Kidney epithelial cell (primary cell): ENCODE data around the gene RPS14. TPM values are rescaled to one million over a fixed set of nuclear protein-coding genes. Genes with fewer than 3 reads are reported as not detected.

Experiments used
- DNase-seq: peaks from one replicate; pipeline ENCODE4 v3.0.0-alpha.2; 2010; ENCODE audit warnings: low read depth
- H3K27me3 ChIP-seq: 2 replicates; pipeline ENCODE4 v1.6.0; 2011; ENCODE audit warnings: low read length; ENCODE audit not compliant: control insufficient read depth, insufficient read depth
- H3K36me3 ChIP-seq: 2 replicates; pipeline ENCODE4 v1.5.1; 2011; ENCODE audit warnings: low read length; ENCODE audit not compliant: control insufficient read depth, insufficient read depth
- H3K4me3 ChIP-seq: 2 replicates; pipeline ENCODE4 v1.5.1; 2011; ENCODE audit warnings: low read depth, mild to moderate bottlenecking, control low read depth, low read length
- total RNA-seq: library from RNA; depleted of rRNA; stranded (reverse); fragments of >200 nt; gene quantifications from 2 replicates; pipeline ENCODE4 v1.2.3, GENCODE V29; 2015
- TF ChIP-seq, protein P1 (sequence below): IDR thresholded peaks from 2 replicates; pipeline ENCODE4 v1.5.1; 2011; ENCODE audit warnings: mild to moderate bottlenecking, moderate library complexity, low read length, control low read depth, inconsistent platforms; ENCODE audit not compliant: insufficient read depth, poor library complexity, severe bottlenecking

The RPS14 gene
- total RNA-seq, 1 donor from 2014 or later = 3,855 TPM

DNA sequence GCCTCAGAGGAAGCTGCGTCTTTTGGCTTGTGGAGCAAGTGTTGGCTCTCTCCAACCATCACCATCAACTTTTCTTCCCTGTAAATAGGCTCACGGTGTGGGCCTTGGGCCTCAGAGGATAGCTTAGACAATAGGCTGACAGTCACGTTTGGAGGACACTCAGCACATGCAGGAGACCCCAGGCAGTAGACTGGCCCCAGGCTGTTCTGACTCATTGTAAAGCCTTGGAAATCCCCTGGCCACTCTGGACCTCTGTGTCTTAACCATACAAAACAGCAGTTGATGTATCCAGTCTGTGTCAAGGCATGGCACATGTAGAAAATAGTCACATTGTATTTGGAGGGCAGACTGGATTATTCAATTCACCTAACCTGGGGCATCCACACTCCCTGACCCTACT lies 55.4 kb downstream of the RPS14 start:
- H3K36me3 ChIP-seq = peaks cover 9% of the 10 kb centered on the region
- DNase-seq = no peak
- no peak overlapping the region for H3K4me3 ChIP-seq
- TF ChIP-seq, protein P1, sequence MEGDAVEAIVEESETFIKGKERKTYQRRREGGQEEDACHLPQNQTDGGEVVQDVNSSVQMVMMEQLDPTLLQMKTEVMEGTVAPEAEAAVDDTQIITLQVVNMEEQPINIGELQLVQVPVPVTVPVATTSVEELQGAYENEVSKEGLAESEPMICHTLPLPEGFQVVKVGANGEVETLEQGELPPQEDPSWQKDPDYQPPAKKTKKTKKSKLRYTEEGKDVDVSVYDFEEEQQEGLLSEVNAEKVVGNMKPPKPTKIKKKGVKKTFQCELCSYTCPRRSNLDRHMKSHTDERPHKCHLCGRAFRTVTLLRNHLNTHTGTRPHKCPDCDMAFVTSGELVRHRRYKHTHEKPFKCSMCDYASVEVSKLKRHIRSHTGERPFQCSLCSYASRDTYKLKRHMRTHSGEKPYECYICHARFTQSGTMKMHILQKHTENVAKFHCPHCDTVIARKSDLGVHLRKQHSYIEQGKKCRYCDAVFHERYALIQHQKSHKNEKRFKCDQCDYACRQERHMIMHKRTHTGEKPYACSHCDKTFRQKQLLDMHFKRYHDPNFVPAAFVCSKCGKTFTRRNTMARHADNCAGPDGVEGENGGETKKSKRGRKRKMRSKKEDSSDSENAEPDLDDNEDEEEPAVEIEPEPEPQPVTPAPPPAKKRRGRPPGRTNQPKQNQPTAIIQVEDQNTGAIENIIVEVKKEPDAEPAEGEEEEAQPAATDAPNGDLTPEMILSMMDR = no peak
- no peaks in the 10 kb centered on the region for H3K27me3 ChIP-seq

DNA sequence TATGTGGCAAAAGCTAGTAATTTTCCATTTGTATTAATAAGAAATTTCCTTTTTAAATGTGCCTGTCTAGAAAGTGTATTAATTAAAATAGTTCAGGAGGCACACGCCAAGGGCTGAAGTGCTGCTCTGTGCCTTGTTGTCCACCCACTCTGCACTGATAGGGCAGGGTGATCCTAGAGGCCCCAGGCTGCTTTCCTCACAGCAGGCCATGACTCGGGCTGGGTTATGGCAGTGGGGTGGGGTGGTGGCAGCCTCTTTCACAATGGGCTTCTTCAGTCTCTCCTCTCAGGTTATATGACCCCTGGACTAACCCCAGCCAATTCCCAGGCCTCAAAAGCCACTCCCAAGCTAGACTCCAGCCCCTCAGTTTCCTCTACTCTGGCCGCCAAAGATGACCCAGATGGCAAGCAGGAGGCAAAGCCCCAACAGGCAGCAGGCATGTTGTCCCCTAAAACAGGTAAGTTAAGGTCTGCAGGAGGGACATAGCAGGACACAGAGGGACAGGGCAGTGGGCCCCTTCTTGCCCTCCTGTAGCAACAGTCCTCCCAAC lies 56.4 kb downstream of the RPS14 start:
- TF ChIP-seq, protein P1 = no peak
- no peak for DNase-seq
- Histone ChIP-seq H3K27me3 (no peaks in the 10 kb centered on the region), H3K4me3 (no peak overlapping the region), H3K36me3 (peaks cover 9% of the 10 kb centered on the region)

DNA sequence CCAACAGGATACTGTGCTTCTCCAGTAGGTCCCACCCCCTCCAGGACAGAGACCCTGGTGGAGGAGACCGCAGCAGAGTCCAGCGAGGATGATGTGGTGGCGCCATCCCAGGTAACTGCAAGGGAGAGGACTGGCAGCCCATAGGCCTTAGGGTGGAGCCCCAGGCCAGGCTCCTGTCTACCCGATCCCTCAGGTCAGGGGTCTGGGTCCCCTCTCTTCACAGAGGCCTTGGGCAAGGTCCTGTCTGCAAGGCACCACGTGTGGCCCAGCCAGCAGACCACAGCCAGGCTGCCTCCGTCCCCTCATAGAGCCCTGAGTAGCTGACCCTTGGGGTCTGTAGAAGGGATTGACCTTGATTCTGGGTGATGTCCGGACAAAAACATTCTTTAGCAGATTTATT lies 56.9 kb downstream of the RPS14 start:
- no peaks in the 10 kb centered on the region for H3K27me3 ChIP-seq
- TF ChIP-seq, protein P1 = no peak
- H3K36me3 ChIP-seq = peaks cover 9% of the 10 kb centered on the region
- no peak overlapping the region for H3K4me3 ChIP-seq
- no peak for DNase-seq

Other genes starting within 250 kb of the RPS14 start
- not detected in 2 replicates for gene CAMK2A, start 160.0 kb downstream of the RPS14 start, total RNA-seq
- gene ARSI, start 146.8 kb downstream of the RPS14 start, total RNA-seq = 2.4 TPM in 2 replicates
- 30.8 and 33.2 TPM in 2 replicates for gene TCOF1, start 92.0 kb downstream of the RPS14 start, total RNA-seq
- 119 and 126 TPM in 2 replicates for gene CD74, start 36.8 kb downstream of the RPS14 start, total RNA-seq
- gene NDST1, start 58.4 kb upstream of the RPS14 start, total RNA-seq = 155 and 192 TPM in 2 replicates
- 3.4 and 4.0 TPM in 2 replicates for gene SYNPO, start 190.9 kb upstream of the RPS14 start, total RNA-seq
- 1.5 and 4.6 TPM in 2 replicates for gene MYOZ3, start 211.5 kb upstream of the RPS14 start, total RNA-seq